ENCODE measurements around the gene INTU.
"Not testable (repeated sequence)": the region's sequence is repeated elsewhere in the genome, so short reads cannot be mapped to it uniquely, and the experiment has no call there.

Gene INTU

DNA sequence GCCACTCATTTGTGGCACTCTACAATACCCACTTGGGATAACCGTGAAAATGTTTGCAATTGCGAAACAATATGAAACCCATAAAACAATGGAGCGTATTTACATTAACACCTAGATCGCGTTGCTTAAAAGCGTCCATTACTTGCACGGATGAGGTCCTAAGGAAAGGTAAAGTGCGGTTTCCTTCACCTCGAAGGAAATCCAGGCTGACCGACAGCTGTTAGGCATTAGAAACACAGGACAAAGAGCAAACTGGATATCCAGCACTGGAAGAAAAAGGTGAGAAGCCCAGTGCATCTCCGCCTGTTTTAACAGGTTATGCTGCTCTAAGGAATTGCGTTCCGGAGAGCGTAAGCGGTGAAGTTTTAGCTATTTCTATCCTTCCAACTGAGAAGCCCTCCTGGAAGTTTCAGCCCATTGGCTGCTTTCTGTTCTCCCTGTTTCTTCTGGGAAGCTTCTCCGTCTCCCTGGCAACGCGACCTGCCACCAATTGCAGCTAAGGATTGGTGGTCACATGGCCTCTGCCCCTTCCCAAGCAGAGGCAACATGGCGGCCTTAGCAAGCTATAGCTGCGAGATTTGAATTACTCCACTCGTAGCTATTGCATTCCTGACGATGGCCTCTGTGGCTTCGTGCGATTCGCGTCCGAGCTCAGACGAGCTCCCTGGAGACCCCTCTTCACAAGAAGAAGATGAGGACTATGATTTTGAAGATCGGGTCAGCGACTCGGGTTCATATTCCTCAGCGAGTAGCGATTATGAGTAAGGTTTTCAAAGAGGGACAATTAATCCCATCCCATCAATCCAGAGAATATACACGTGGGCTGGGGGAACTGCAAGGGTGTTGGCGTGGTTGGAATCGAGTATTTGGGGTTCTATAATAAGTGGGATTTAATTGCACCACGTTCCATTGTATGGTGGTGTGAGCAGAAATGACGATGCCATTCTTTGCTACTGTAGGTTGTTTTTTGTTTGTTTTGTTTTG, at the start of gene INTU:
TSS of gene INTU (plus strand) at position 538 of the 984 bp plus-strand sequence. CDS start at position 616, 78 bp downstream.
- H3K36me3 ChIP-seq (ENCODE audit: insufficient read depth, insufficient read length, low read length), result no peaks in the 10 kb centered on the region
- peak within 1 kb of the TSS; percentile 74 for H3K4me3 ChIP-seq (ENCODE audit: insufficient read length, low read depth)
- H3K27me3 ChIP-seq (ENCODE audit: insufficient read depth, insufficient read length), result no peaks in the 10 kb centered on the region
- TF ChIP-seq SUZ12 (IDR thresholded peaks at IDR 0.05; ENCODE audit: extremely low read depth, insufficient read depth, insufficient read length) (no peak), YY1 (IDR thresholded peaks at IDR 0.05; ENCODE audit: insufficient read depth, insufficient read length) (peak; percentile 72)
- no peaks in the 10 kb centered on the region for H3K9me3 ChIP-seq (ENCODE audit: insufficient read depth, low read length)
- H3K9ac ChIP-seq (ENCODE audit: insufficient read length, low read depth), result peak within 1 kb of the TSS; percentile 80
- H3K4me1 ChIP-seq (ENCODE audit: insufficient read depth, insufficient read length), result no peaks in the 10 kb centered on the region
- peak; percentile 87 for DNase-seq (ENCODE audit: low read depth, low spot score)

DNA sequence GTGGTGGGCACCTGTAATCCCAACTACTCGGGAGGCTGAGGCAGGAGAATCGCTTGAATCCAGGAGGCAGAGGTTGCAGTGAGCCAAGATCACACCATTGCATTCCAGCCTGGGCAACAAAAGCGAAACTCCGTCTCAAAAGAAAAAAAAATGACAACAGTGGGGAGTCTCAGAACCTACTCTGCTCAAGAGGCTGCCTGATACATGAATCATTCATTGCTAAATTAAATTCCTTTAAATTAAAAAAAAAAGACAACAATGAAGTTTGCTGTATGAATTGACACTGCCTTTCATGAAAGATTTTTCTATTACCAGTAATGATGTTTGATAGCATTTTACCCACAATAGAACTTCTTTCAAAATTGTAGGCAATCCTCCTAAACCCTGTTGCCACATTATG, 46.3 kb upstream of the INTU start:
- DNase-seq (ENCODE audit: low read depth, low spot score); H3K9ac ChIP-seq (ENCODE audit: insufficient read length, low read depth): not testable (repeated sequence)

GRCh38 chr4:127586922-127587571, 45.7 kb upstream of the INTU start:
- no peak overlapping the region for H3K4me3 ChIP-seq (ENCODE audit: insufficient read length, low read depth)
- H3K9ac ChIP-seq (ENCODE audit: insufficient read length, low read depth), result no peak overlapping the region
- peak; percentile 23 for DNase-seq (ENCODE audit: low read depth, low spot score)
- TF ChIP-seq SUZ12 (IDR thresholded peaks at IDR 0.05; ENCODE audit: extremely low read depth, insufficient read depth, insufficient read length) (no peak), YY1 (IDR thresholded peaks at IDR 0.05; ENCODE audit: insufficient read depth, insufficient read length) (no peak), ZNF274 (IDR thresholded peaks at IDR 0.05; ENCODE audit: low read depth, low read length) (no peak)
- H3K36me3 ChIP-seq (ENCODE audit: insufficient read depth, insufficient read length, low read length), result no peaks in the 10 kb centered on the region
- H3K9me3 ChIP-seq (ENCODE audit: insufficient read depth, low read length), result no peaks in the 10 kb centered on the region
- H3K27me3 ChIP-seq (ENCODE audit: insufficient read depth, insufficient read length), result no peaks in the 10 kb centered on the region
- H3K4me1 ChIP-seq (ENCODE audit: insufficient read depth, insufficient read length), result no peaks in the 10 kb centered on the region

More for the DNA sequence above, 46.3 kb upstream of the INTU start:
- not testable (repeated sequence) for H3K27me3 ChIP-seq (ENCODE audit: insufficient read depth, insufficient read length); H3K36me3 ChIP-seq (ENCODE audit: insufficient read depth, insufficient read length, low read length); H3K4me1 ChIP-seq (ENCODE audit: insufficient read depth, insufficient read length); H3K4me3 ChIP-seq (ENCODE audit: insufficient read length, low read depth); H3K9me3 ChIP-seq (ENCODE audit: insufficient read depth, low read length)

- not testable (repeated sequence) for H3K36me3 ChIP-seq (ENCODE audit: insufficient read depth, insufficient read length, low read length); H3K4me1 ChIP-seq (ENCODE audit: insufficient read depth, insufficient read length); H3K4me3 ChIP-seq (ENCODE audit: insufficient read length, low read depth); H3K9me3 ChIP-seq (ENCODE audit: insufficient read depth, low read length); H3K27me3 ChIP-seq (ENCODE audit: insufficient read depth, insufficient read length); H3K9ac ChIP-seq (ENCODE audit: insufficient read length, low read depth); DNase-seq (ENCODE audit: low read depth, low spot score)
Observed at GRCh38 chr4:127589153-127589552, 43.6 kb upstream of the INTU start.

DNA sequence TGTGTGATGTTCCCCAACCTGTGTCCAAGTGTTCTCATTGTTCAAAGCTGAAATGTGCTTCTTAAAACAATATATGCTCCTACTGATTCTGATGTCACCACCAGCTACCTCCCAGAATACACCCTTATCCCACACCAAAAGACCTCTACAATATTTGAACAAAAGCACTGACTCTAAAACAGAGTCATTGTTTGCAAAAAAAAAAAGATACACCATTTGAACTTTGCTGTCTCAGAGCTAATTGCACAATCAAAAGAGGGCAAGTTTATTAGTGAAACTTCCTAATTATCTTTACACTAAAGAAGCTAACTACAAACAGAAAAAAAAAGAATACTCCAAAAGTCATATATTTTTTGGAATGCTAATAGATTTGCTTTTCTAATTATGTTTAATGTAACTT, 34.1 kb upstream of the INTU start:
- H3K27me3 ChIP-seq (ENCODE audit: insufficient read depth, insufficient read length), result no peaks in the 10 kb centered on the region
- DNase-seq (ENCODE audit: low read depth, low spot score), result no peak
- no peak overlapping the region for H3K4me3 ChIP-seq (ENCODE audit: insufficient read length, low read depth)
- TF ChIP-seq YY1 (IDR thresholded peaks at IDR 0.05; ENCODE audit: insufficient read depth, insufficient read length), result no peak
- TF ChIP-seq SUZ12 (IDR thresholded peaks at IDR 0.05; ENCODE audit: extremely low read depth, insufficient read depth, insufficient read length), result no peak
- TF ChIP-seq ZNF274 (IDR thresholded peaks at IDR 0.05; ENCODE audit: low read depth, low read length), result no peak
- no peak overlapping the region for H3K9ac ChIP-seq (ENCODE audit: insufficient read length, low read depth)
- no peaks in the 10 kb centered on the region for H3K36me3 ChIP-seq (ENCODE audit: insufficient read depth, insufficient read length, low read length)
- no peaks in the 10 kb centered on the region for H3K9me3 ChIP-seq (ENCODE audit: insufficient read depth, low read length)
- no peaks in the 10 kb centered on the region for H3K4me1 ChIP-seq (ENCODE audit: insufficient read depth, insufficient read length)

- no peak overlapping the region for H3K4me3 ChIP-seq (ENCODE audit: insufficient read length, low read depth)
- no peaks in the 10 kb centered on the region for H3K4me1 ChIP-seq (ENCODE audit: insufficient read depth, insufficient read length)
- H3K36me3 ChIP-seq (ENCODE audit: insufficient read depth, insufficient read length, low read length), result no peaks in the 10 kb centered on the region
- no peak overlapping the region for H3K9ac ChIP-seq (ENCODE audit: insufficient read length, low read depth)
- no peaks in the 10 kb centered on the region for H3K9me3 ChIP-seq (ENCODE audit: insufficient read depth, low read length)
- no peak for TF ChIP-seq SUZ12 (IDR thresholded peaks at IDR 0.05; ENCODE audit: extremely low read depth, insufficient read depth, insufficient read length)
- no peak for TF ChIP-seq YY1 (IDR thresholded peaks at IDR 0.05; ENCODE audit: insufficient read depth, insufficient read length)
- TF ChIP-seq ZNF274 (IDR thresholded peaks at IDR 0.05; ENCODE audit: low read depth, low read length), result no peak
- no peak for DNase-seq (ENCODE audit: low read depth, low spot score)
- H3K27me3 ChIP-seq (ENCODE audit: insufficient read depth, insufficient read length), result no peaks in the 10 kb centered on the region
Observed at GRCh38 chr4:127601029-127601428, 31.7 kb upstream of the INTU start.

DNA sequence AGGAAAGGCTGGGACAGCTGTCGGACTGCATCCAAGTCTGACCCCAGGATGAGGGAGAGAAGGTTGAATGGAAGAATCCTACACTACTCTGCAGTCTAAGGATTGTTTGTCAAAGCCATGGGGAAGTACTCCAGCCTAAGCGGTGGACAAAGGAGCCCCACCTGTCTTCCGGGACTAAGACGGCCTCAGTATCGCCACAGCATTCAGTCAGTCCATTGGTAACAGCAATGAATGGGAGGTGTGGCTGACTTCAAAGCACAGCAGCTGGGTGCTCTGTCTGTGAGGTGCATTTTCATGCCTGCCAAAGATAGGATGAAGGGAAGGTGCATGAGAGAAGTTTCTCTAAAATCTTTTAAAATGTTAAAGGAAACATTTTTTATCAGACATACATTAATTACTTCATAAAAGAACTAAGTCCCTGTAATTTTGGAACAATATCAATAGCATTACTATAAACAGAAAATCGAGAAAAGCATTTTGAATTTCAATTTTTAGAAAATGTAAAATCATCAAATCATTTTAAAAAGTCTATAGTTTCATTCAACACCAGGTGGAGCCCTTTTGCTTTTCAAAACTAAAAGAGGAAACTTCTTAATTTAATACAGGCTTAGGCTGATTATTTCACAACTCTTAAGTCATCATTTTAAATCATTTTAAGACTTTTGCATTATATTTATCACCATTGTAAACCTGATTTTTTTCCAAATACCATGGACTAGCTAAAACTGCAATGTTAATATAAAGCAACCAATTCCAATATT, 27.6 kb upstream of the INTU start:
- H3K27me3 ChIP-seq (ENCODE audit: insufficient read depth, insufficient read length), result no peaks in the 10 kb centered on the region
- H3K4me3 ChIP-seq (ENCODE audit: insufficient read length, low read depth), result no peak overlapping the region
- no peaks in the 10 kb centered on the region for H3K4me1 ChIP-seq (ENCODE audit: insufficient read depth, insufficient read length)
- H3K9ac ChIP-seq (ENCODE audit: insufficient read length, low read depth), result no peak overlapping the region
- H3K36me3 ChIP-seq (ENCODE audit: insufficient read depth, insufficient read length, low read length), result no peaks in the 10 kb centered on the region
- TF ChIP-seq ZNF274 (IDR thresholded peaks at IDR 0.05; ENCODE audit: low read depth, low read length), result no peak
- TF ChIP-seq YY1 (IDR thresholded peaks at IDR 0.05; ENCODE audit: insufficient read depth, insufficient read length), result no peak
- TF ChIP-seq SUZ12 (IDR thresholded peaks at IDR 0.05; ENCODE audit: extremely low read depth, insufficient read depth, insufficient read length), result no peak
- DNase-seq (ENCODE audit: low read depth, low spot score), result peak; percentile 33
- H3K9me3 ChIP-seq (ENCODE audit: insufficient read depth, low read length), result no peaks in the 10 kb centered on the region
